Putamen (tissue), 1 donor: ENCODE results near the gene PPEF1.
"Not testable (repeated sequence)": the region's sequence is repeated elsewhere in the genome, so short reads cannot be mapped to it uniquely, and the experiment has no call there.

Experiments
- DNase-seq: peaks from one replicate; pipeline ENCODE4 v3.0.0-alpha.2; 2016; ENCODE audit warnings: low spot score

The PPEF1 gene

DNA sequence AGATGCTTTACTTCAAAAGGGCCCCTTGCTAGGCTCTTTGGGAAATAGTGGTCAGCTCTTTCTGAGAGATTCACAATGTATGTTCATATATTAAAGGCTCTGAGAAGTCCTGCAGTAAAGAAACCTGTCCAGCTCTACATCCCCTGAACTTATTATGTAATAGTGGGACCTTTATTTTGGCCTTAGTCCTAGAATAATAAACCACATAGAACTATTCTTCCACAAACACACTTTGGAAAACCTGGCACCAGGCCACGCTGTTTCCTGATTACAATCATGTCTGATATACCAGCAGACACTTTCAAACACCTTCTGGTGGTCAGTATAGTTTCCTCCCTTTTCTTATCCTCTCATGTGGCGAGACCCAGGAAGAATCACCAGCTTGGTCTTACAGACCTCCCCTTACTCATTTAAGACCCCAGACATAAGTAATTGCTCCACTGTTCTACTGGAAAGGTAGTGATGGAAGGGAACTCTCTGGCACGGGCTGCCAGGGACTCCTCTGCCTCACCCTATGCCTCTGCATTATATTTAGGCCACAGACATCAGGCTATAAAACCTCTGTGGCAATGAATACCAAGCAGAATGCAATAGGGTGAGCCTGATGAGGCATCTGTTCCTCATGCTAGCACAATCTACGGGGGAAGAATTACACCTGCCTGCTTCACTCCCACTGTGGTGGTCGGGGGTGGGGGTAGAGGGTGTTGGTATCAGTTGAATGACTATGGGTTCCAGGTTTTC, 5.7 kb upstream of the PPEF1 start:
- no peak for DNase-seq

DNA sequence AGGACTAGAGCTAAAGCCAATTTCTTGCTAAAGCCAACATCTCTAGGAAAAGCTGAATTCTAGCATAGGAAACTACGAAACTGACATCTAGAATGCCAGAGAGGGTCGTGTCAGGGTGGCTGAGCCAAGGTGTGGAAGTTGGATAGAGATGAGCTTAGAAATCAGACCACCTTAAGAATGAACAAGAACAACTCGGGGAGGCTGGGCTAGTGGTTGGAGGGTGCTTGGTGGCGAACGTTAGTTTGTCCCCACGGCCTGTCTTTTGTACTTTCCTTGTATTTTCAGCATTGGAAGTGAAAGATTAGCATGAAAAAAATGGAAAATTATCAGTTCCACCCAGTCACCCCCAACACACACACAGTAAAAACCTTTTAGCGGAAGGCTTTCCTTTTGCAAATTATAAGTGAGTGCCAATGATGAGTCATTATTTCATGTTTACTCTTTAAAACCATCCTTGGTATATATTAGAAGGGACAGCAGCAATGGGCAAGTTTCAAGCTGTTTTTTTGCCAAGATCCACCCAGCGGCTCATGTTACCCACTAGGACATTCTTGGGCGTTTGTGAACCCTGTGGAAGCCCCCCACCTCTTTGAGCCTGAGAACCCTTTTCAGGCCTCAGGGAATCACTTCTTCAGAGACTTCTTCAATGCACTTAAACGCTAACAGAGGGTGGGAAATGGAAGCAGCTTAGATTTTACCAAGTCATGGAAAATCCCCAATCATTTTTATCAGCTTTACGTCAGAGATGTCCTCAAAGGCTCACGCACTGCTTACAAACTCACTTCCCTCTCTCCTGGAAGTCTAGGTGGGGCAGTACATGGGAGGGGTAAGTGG, 4.9 kb upstream of the PPEF1 start:
- DNase-seq = no peak

DNA sequence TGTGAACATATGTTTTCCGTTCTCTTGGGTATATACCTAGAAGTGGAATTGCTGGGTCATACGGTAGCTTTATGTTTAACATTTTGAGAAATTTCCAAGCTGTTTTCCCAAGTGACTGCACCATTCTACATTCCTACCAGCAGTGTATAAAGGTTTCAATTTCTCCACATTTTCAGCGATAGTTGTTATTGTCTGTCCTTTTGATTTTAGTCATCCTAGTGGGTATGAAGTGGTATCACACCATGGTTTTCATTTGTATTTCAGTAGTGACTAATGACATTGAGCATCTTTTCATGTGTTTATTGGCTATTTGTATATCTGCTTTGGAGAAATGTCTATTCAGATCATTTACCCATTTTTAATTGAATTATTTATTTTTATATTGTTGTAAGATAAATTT, 2.4 kb downstream of the PPEF1 start:
- DNase-seq = no peak

DNA sequence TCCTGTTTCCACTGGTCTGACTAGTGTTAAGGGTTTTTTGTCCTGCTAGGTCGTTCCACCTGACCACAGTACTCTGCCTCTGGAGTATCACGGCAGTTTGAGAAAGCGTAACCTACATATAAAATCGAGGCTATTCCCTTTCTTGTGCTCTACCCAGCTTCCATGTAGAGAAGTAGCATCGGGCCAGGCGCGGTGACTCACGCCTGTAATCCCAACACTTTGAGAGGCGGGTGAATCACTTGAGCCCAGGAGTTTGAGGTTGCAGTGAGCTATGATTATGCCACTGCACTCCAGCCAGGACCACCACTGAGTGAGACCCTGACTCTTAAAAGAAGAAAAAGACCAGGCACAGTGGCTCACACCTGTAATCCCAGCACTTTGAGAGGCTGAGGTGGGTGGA, 7.5 kb downstream of the PPEF1 start:
- DNase-seq = no peak

DNA sequence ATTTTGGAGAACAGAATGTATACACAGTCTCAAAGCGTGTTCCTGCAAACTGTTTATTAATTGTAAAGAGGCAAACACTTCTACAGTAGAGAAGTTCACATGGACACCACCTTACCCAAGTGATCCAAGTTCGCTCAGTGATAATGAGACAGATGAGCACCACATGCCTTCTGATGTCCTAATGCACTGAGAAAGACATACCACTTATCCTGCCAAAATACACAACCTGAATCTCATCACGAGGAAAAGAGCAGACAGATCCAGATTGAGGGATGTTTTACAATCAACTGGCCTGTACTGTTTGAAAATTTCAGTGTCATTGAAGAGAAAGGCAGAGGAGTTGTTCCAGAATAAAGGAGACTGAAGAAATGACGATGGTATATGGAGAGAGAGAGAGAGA, 12.4 kb downstream of the PPEF1 start:
- no peak for DNase-seq

DNA sequence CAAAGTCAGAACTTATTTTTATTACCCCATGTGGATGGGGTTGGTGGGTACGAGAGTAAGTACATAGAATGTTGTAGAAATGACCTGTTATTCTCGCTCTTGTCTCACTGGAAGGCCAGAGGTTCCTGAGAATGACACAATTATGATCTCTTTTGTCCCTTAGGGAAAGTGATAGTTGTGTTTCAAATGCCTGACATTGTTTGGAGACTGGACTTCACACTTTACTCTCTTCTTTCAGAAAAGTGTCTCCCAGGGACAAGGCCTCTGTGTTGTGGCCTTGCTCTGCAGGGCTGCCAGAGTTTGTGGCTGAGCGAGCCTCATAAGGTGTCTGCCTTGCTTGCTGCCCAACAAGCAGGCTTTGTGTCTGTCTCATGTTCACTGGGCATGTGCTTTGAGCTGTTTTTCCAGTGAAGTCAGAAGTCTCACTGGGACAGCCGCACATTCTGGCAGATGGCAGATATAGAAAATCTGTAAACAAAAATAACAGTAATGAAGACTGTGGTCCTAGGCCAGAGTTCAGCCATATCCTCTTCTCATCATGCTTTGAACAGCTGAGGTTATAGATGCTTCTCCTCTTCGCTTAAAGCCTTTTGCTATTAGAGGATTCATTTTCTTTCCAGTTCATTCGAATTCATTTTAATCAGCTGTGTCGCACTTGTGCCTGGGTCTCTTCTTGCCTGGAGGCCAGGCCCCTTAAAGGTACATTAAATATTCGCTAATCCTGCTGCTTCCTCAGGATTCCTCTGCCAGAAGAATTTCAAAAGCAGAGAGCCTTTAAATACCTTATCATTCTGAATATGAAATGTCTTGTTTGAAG, 14.4 kb downstream of the PPEF1 start:
- peak; percentile 20 for DNase-seq

DNA sequence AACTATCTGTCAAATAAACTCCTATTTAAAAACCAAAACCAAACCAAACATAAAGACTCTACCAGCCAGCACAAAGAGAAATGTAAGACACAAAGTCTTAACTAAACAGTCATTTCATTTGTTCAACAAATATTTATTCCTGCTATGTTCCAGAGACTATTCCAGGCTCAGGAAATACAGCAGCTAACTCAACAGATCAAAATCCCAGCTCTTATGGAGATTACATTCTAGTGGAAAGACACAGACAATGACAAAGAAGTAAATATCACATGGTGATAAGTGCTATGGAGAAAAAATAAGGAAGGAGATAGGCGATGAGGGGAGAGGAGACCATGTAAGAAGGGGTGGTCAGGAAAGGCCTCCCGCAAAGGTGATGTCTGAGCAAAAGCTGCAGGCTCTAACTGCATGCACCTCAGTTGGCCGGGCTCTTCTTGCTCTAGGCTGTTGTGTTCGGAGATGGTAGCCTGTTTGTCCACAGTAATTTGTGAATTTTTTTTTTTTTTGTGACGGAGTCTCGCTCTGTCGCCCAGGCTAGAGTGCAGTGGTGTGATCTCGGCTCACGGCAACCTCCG, 15.1 kb downstream of the PPEF1 start:
- DNase-seq = no peak

DNA sequence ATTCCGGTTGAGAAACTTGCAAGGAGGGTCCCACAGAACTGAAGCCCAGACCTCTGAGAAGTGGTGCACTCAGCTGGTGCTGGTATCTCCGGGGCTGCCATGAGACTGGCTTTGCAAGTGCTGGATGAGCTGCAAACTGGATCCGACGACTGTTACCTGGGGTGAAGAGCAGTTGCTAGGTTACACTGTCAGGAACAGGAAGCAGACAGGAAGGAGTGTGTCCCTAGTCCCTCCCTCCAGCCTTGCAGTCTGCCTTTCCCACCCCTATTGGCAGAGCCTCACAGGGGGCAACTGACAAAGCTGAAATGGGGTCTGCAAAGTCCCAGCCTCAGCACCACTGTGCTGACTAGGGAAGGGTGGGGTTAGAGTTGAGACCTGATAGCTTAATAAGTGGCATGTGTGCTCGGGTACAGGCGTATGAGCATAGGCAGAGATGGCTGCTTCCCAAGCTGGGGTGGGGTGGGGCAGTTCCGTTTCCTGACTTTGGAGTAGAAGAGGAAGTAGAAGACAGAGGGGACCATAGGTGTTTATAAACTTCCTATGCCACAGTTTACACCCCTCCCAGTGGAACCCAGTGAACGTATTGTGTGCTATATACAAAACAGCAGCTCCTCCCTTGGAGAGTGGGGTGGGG, 18.0 kb downstream of the PPEF1 start:
- peak; percentile 18 for DNase-seq

DNA sequence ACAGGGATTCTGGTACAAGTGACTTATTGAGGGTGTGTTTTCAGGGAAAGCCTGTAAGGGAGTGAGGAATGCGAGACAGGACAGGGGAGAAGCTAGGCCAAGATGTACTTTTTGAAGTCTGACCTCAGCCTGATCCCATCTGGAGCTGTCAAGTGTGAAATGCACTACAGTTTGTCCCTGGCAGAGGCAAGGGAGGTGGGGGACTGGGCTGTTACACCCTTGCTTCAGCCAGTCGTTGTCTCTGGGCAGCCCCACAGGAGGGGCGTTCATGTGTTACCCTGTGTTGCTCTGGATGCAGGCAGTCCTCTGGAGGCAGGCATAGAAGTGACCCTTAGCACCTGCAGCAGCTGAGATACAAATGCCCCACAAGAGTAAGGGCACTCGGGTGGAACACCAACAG, 25.8 kb downstream of the PPEF1 start:
- no peak for DNase-seq

DNA sequence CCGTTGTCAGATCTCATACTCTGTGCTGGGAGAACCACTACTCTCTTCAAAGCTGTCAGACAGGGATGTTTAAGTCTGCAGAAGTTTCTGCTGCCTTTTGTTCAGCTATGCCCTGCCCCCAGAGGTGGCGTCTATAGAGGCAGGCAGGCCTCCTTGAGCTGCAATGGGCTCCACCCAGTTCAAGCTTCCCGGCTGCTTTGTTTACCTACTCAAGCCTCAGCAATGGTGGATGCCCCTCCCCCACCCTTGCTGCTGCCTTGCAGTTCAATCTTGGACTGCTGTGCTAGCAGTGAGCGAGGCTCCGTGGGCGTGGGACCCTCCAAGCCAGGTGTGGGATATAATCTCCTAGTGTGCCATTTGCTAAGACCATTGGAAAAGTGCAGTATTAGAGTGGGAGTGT, 32.2 kb downstream of the PPEF1 start:
- DNase-seq = not testable (repeated sequence)

DNA sequence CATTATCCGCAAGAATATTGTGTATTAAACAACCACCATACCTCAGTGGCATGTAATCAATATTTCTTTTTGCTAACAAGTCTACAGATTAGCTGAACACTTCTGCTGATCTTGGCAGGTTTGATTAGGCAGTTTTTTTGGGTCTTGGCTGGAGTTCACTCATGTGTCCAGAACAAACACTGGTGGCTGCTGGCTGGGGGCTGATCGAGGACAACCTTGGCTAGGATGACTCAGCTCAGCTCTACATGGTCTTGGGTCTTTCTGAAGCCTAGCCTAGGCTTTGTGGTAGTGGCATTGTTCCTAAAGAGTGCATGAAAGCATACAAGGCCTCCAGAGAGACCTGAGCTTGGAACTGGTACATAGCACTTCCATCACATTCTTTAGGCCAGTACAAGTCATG, 41.1 kb downstream of the PPEF1 start:
- no peak for DNase-seq

DNA sequence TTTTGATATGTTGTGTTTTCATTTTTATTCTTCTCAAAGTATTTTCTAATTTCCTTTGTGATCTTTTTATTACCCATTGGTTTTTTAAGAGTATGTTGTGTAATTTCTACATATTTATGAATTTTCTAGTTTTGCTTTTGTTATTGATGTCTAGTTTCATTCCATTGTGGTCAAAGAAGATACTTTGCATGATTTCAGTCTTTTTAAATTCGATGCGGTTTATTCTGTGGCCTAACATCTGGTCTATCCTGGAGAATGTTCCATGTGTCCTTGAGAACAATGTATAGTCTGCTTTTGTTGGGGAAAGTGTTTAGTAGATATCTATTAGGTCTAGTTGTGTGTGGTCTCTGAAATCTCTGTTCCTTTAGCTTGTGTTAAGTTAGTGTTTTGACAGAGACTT, 46.2 kb downstream of the PPEF1 start:
- DNase-seq = no peak

DNA sequence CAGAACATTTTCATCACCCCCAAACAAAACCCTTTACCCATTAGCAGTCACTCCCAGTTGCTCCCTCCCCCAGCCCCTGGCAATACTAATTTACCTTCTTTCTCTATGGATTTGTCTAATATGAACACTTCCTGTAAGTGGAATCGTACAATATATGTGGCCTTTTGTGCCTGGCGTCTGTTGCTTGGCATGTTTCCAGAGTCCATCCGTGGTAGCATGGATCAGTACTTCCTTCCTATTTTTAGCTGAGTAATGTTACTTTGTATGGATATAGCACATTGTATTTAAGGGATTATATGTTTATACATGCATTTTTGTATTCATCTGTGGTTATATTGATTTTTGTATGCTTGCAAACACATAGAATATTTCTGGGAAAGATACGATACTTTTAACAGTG, 48.2 kb downstream of the PPEF1 start:
- no peak for DNase-seq

DNA sequence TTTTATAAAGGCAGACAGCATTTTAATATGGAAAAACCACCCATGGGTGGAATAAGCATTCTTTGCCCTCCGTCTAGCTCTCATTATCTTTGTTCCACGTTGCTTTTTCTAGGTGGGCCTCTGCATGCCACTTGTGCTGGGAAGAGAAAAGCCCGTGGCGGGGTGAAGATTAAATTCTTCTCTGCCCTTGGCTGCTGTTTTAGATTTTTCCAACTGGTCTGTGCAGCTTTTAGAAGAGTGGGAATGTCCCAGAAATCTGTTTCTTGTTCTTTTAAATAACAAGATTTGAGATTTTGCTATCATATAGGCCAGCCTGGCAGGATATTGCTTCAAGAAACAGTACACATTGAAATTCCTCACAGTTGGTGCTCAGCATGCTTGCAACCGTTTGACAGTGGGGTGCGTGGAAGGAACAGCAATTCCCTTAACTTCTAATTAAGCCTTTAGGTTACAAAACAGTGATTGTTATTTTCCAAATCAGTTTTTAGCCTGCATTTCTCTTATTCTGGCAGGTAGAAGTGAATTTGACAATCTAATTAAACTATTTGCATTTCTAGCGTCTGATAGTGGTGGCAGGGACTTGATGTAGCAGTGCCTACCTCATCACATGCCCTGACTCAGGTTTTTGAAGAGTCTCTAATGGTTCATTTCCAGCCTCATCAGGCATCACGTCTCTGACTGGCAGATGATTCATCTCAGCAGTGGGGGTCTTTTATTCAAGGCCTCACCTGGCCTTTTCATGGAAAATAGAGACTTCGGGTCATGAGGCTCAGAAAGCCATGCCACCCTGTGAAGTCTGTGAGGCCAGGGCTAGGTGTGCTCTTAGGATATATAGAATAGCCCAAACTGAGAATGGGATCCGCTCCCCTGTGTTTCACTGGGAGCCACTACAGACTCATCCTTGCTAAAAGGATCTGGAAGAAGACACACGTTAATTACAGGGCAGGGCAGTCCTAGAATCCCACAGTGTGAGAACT, 50.8 kb downstream of the PPEF1 start:
- DNase-seq = peak; percentile 1

DNA sequence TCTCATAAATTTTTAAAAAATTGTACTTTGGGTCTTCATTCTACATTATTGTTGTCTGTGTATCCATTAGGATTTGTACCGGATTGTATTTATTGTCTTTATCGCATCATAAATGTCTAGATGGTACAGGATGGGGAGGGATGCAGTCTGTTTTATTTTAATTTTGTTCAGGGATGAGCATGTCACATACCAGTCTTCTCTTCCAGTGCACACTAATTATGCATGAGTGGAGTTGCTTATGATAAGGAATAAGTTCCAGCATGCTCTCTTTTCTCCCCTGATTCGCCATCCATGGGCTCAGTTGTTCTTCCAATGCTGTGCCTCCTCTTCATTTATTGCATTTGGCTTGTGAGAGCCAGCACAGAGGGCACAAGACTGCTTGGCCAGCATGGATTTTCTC, 54.3 kb downstream of the PPEF1 start:
- DNase-seq = no peak

DNA sequence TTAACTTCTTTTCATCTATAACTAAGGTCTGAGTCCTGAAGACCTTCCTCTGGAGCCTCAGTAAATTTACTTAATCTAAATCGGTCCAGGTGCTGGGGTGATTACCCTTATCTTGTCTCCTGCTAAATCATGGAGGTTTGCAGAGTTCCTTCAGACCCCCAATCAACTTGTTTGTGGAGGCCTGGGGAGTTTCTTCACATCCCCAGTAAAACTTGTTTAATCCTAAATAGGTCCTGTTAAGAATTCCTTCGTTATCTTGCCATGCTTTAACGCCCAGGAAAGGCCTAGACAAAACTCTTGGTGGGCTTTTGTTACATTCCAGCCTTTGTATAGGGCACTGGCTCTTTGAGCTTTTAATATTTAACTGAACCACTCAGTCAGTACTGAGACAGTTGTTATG, 55.7 kb downstream of the PPEF1 start:
- not testable (repeated sequence) for DNase-seq

DNA sequence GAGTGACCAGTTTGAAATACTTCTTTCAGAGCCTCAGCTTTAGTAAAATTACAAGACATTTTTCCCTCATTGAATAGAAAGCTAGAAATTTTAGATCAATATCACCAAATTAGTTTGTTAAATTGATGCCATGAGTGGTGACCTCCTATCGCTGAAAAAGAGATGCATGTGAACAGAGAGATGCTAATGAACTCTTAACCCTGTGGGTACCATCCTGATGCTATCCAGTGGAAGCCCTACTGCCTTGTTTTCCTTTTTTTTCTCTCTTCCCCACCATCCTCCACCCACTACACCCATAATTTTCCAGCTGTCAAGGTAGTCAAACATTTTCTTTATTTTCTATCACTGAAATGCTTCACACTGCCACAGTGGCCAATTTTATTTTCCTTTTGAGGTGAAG, 61.9 kb downstream of the PPEF1 start:
- DNase-seq = no peak

DNA sequence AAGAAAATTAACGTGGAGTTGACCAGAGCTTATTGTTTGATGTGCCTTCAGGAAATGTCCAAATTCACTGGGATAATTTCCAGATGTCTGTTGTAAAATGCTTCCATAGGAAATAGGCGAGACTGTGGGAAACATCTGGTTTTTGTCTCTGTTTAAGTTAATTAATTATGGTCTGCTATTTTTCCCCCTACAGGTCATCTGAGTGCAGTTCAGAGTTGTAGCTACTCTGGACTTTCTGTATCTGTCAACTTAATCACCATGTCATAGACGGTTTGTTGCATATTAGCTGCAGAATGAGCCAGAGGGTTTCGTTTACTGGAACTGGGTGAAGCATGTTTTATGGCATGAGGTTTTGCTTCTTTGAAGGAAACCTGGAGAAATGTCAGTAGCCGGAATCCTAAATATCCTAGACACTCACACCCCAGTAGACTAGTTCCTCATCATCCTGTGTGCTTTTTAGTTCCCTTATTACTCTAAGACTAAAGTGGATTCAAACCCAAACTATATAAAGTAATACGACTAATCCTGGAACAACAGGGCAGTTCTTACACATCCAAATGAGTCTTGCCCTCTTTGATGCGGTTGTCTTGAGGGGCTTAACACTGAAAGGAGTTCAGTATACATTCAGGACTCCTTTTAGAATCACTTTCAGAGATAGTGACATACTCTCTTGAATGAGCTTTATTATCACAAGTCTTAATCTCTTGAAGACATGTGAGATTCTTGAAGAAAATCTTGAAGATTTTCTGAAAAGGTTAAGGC, 62.5 kb downstream of the PPEF1 start:
- no peak for DNase-seq

DNA sequence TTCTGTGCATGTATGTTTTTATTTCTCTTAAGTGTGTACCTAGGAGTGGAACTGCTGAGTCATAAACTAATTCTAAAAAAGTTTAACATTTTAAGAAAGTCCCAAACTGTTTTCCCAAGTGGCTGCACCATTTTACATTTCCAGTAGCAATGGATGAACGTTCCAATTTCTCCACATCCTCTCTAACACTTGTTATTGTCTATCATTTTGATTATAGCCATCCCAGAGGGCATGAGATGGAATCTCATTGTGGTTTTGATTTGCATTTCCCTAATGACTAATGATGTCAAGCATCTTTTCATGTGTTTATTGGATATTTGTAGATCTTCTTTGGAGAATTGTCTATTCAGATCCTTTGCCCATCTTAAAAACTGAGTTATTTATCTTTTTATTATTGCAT, 82.5 kb downstream of the PPEF1 start:
- DNase-seq = no peak

DNA sequence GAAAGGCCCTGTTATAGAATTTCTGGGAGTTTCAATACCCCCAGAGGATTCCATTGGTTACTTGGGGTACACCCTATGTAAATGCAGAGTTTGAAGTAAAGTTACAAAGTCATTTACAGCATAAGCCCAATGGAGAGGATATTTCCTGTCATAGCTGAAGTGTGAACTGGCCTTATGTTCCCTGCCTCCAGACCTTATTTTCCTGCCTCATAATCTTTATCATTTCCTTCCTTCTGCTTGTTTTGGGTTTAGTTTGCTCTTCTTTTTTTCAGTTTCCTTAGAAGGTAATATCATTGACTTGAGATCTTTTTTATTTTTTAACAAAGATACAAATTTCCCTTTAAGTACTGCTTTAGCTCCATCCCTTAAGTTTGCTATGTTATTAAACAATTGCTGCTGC, 85.4 kb downstream of the PPEF1 start:
- DNase-seq = no peak
